GM19467 (cell line): Measurements from ENCODE around the gene HIBCH.
"Not testable (repeated sequence)": the region's sequence is repeated elsewhere in the genome, so short reads cannot be mapped to it uniquely, and the experiment has no call there.

Experiments
- ATAC-seq: cut with Tn5 transposase; IDR thresholded peaks from one replicate; pipeline ENCODE4 v1.9.1; 2021; ENCODE audit warnings: mild to moderate bottlenecking, moderate library complexity; ENCODE audit not compliant: unreplicated experiment

Gene HIBCH

GRCh38 chr2:190311893-190312634 is 7.6 kb downstream of the HIBCH start:
- no peak for ATAC-seq

- no peak for ATAC-seq
Measured at GRCh38 chr2:190308031-190308430, 11.6 kb downstream of the HIBCH start.

- no peak for ATAC-seq
Measured at GRCh38 chr2:190304404-190304803, 15.2 kb downstream of the HIBCH start.

GRCh38 chr2:190303647-190304046 is 16.0 kb downstream of the HIBCH start:
- ATAC-seq, result no peak

- no peak for ATAC-seq
Measured at GRCh38 chr2:190302052-190302451, 17.6 kb downstream of the HIBCH start.

GRCh38 chr2:190301032-190301431 is 18.6 kb downstream of the HIBCH start:
- no peak for ATAC-seq

- not testable (repeated sequence) for ATAC-seq
Measured at GRCh38 chr2:190297880-190298279, 21.7 kb downstream of the HIBCH start.

GRCh38 chr2:190283783-190284182 is 35.8 kb downstream of the HIBCH start:
- ATAC-seq, result no peak

GRCh38 chr2:190280565-190281350 is 38.9 kb downstream of the HIBCH start:
- no peak for ATAC-seq

- not testable (repeated sequence) for ATAC-seq
Measured at GRCh38 chr2:190279256-190280134, 40.1 kb downstream of the HIBCH start.

- ATAC-seq, result no peak
Measured at GRCh38 chr2:190277234-190278112, 42.2 kb downstream of the HIBCH start.

- no peak for ATAC-seq
Measured at GRCh38 chr2:190272457-190272842, 47.2 kb downstream of the HIBCH start.

GRCh38 chr2:190271783-190272456 is 47.7 kb downstream of the HIBCH start:
- no peak for ATAC-seq

- ATAC-seq, result no peak
Measured at GRCh38 chr2:190270298-190270697, 49.3 kb downstream of the HIBCH start.

- ATAC-seq, result not testable (repeated sequence)
Measured at GRCh38 chr2:190269699-190270098, 49.9 kb downstream of the HIBCH start.

- ATAC-seq, result no peak
Measured at GRCh38 chr2:190267302-190267701, 52.3 kb downstream of the HIBCH start.

- no peak for ATAC-seq
Measured at GRCh38 chr2:190266314-190266713, 53.3 kb downstream of the HIBCH start.

- ATAC-seq, result no peak
Measured at GRCh38 chr2:190261851-190262250, 57.8 kb downstream of the HIBCH start.

GRCh38 chr2:190256087-190256486 is 63.5 kb downstream of the HIBCH start:
- no peak for ATAC-seq

GRCh38 chr2:190255676-190256075 is 64.0 kb downstream of the HIBCH start:
- no peak for ATAC-seq
